GM19372 (cell line): ENCODE measurements around the gene NXNL2.

Experiments used
- ATAC-seq: cut with Tn5 transposase; IDR thresholded peaks from one replicate; pipeline ENCODE4 v1.9.1; 2021; ENCODE audit warnings: mild to moderate bottlenecking, low read depth, moderate library complexity; ENCODE audit not compliant: unreplicated experiment

The NXNL2 gene

DNA sequence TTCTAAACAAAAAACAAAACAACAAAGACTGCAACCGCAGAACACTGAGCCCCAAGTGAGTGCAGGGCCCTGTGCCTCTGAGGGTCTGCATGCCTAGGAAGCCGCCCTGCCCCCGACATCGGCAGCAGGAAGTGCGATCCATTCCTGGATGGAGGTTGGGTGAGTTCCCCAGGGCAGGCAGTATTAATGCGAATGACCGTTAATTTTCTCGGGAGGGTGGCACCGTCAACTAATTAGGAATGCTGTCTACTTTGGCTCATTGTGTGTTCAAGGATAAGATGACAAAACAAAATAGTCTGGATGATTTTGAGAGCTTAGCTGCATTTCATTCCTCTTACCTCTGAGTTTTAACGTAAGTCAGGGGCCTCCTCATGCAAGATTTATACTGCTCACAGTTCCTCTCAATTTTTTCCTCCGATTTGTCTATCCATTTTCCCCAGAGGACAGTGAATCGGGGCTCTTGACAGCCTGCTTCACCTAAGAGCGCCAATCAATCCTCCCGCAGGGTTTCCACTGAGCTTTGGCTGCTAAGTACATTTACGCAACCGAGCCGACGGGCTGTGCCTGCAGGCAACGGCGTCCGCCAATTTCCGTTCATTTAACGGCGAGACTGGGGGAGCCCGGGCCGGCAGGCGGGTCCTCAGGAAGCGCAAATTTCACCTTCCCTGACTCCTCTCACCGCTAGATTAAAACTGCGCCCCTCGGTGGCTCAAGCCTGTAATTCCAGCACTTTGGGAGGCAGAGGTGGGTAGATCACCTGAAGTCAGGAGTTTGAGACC is 2.9 kb upstream of the NXNL2 start:
- ATAC-seq, result no peak

DNA sequence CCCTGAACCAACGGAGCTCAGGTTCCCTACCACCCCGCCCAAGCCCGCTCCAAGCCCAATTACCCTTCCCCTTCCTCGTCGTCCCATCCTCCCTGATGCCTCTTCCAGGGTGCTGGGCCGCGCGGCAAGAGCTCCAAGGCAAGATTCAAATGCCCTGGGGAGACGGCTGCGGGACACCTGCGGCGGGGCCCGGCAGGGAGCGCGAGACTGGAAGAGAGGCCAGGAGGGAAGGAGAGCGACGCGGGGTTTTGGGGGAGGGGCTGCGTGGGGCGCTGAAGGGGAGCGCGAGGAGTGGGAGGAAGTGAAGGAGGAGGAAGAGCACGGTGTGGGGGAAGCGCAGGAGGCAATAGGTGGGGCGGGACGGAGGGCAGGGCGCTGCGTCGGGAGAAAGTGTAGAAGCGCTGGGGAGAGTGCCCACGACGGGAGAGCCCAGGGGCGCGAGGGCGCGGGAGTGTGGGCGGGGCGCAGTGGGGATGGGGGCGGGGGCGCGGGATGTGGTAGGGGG is 975 bp upstream of the NXNL2 start:
- ATAC-seq, result no peak

DNA sequence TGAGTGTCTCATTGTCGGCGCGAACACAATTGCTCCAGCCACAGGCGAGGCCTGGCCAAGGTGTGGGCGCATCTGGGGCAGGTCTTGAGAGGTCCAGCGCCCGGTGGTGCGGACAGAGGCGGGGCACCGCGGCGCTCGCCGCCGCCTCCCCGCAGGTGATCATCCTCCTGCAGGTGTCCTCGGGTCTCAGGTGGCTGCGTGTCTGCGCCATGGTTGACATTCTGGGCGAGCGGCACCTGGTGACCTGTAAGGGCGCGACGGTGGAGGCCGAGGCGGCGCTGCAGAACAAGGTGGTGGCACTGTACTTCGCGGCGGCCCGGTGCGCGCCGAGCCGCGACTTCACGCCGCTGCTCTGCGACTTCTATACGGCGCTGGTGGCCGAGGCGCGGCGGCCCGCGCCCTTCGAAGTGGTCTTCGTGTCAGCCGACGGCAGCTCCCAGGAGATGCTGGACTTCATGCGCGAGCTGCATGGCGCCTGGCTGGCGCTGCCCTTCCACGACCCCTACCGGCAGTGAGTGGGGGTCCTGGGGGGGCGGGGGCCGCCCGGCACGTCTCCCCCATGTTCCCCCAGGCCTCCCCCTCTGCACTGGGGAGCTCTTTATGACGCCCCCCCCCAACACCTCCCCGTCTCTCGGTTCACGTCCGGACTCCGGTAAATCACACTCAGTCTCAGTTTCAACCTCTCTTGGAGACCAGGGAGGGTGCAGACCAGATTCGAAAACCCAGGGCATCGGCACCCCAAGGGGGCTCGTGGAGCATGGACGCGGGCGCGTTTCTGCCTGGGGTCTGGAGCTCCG is 446 bp downstream of the NXNL2 start:
- no peak for ATAC-seq

DNA sequence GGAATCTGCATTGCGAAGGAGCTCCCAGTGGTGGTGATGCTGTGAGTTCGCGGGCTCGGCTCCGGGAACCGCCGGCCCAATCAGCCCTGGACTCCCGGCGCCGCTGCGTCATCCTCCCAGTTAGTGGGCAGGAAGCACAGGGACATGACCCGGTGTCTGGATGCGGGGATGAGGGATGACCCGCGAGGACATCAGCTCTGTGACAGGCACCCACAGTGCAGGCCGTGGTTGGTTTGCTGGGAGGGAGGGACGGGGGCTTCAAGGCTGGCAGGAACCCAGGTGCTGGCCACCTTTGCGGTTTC is 996 bp downstream of the NXNL2 start:
- no peak for ATAC-seq

DNA sequence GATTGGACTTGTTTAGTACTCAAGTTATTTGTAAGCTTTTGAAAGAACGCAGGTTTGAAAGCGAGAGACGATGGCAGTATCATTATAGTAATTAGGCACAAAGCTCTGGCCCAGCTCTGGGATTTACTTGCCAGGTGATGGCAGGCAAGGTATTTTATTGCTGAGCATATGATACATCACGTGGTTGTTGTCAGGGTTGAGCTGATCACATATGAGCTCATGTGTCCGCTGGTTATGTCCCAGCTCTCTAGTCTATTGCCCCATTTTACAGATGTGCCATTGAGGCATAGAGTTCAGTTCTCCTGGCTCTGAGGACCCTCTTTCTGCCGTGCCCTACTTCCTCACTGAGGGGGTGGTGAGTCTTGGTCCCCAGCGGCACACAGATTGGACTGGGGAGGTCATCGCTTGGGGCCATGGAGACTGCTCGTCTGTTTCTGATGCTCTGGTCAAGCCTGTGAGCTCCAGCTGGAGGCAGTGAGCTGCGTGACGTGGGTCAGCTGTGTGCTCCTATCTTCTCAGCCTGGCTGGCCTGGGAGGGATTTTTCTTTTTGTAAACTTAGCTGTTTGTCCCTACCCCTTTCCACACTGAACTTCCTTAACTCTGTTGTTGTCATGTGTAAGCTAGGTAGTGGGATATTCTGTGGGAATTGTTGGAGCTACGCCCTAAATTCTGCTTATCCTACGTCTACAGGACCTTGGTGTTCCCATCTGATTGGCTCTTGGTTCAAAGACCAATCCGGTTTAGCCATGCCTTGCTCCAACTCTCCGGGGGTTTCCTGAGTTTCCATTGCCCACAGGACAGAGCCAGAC is 2.2 kb downstream of the NXNL2 start:
- no peak for ATAC-seq

DNA sequence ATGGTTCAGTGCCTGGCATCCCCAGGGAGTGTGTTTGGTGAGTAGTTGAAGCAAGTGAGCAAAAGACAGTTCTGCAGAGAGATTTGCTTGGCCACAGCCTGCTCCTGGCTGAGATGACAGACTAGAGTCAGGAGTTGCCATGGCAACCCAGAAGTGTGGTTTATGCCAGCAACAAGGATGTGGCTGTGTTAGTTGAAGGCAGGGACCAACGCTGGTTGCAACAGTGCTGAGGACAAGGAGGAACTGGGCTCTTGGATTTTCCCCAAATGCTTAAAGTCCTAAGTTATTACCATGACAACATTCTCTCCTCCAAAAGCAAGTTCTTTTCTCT is 2.7 kb downstream of the NXNL2 start:
- no peak for ATAC-seq

DNA sequence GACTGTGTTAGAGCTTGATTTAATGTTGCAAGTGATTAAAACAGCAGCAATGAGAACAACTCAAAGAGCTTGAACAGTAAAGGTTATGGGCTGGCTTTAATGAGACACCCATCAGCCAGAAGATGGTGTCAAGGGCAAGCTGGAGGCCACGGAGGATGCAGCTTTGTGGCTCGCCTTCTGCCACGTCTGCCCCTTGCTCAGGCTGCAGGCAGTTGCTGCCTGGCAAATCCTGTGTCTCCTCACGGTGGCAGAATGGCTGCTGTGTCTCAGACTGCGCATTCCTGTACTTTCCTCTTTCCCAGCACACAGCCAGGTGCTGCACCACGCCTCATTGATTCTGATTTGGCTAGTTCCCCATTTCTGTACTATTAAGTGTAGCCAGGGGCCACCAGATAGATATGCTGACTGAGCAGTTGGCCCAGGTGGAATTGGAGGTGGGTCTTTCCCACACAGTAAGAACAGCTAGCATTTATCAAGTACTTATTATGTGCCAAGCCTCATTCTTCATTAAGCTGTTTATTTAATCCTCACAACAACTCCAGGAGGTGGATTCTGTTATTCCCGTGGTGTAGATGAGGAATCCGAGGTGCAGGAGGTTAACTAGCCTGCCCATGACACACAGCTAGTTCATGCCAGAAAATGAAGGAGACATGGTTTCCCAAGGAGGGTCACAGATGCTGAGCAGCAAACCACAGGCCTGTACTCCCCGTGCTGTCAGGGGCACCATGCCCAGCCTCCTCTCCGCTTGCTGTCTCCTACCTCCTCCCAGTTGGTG is 3.5 kb downstream of the NXNL2 start:
- ATAC-seq, result no peak

DNA sequence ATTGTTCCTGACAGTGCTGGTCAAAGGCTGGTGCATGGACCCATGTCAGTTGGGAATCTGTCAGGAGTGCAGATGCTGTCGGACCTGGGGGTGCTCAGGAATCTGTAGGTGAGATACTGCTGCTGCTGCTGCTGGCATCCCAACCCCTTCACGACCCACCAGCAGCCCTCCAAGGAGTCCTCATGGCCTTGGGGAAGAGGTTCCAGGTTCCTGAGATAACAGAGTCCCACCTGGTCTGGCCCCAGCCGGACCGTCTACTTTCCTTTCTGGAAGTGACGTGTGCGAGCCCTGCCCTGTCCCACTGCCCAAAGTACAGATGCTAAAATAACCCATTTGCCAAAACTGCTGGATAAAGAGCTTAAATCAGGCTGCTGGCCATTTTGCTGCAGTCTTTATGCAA is 4.3 kb downstream of the NXNL2 start:
- ATAC-seq, result no peak

DNA sequence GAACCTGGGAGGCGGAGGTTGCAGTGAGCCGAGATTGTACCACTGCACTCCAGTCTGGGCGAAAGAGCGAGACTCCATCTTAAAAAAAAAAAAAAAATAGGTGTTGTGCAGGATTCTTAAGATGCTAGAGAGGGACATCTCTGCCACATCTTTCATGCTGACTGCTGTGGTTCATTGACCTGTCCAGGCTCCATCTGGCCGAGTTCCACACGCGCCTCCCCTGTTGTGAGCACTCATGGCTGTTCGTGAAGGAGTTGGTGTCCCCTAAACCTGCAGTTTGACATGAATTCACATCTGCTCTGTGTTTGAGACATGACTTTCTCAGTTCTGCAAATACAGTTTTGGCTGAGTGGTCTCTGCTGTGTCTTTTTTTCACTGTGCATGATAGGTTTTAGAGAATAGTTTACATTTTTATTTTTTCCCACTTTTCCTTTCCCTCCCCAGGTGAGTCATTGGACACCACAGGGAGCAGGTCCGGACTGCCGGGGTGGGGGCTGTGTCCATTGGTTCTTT is 5.3 kb downstream of the NXNL2 start:
- ATAC-seq, result no peak

DNA sequence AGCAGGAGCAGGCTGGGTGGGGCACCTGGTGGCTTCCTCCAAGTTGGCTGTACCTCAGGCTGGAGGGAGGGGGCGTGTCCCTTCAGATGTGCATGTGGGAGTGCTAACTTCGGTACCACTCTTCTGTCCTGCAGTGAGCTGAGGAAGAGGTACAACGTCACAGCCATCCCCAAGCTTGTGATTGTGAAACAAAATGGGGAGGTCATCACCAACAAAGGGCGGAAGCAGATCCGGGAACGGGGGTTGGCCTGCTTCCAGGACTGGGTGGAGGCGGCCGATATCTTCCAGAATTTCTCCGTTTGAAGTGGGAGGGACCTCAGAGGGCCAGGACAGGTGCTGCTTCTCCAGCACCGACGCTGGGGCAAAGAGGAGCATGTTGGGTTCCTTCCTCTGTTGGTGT is 9.3 kb downstream of the NXNL2 start:
- no peak for ATAC-seq

DNA sequence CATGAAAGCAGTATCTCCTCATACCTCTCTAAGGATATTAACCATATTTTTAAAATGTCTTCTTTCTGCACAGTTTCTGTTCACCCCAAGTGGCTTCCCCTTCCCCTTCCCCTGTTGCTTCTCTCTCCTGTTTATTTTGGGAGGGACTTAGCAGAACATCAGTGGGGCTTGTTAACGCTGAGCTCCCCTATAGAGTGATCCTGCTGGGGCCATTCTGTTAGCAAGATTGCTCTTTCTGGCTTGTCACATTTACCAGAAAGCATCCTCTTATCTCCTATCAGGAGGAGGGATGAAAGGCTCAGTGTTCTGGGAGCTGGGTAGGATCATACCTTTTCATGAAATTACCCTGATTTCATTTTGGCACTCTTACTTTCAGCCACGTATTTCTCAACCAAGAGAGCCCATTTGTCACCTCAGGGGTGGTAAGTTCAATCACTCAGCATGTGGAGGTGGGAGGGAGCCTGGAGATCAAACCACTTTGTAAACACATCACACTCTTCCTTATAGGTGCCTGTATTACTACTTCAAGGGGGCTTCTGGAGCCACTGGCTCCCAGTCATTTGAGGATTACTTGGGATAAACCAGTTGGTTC is 16.7 kb downstream of the NXNL2 start:
- ATAC-seq, result no peak

DNA sequence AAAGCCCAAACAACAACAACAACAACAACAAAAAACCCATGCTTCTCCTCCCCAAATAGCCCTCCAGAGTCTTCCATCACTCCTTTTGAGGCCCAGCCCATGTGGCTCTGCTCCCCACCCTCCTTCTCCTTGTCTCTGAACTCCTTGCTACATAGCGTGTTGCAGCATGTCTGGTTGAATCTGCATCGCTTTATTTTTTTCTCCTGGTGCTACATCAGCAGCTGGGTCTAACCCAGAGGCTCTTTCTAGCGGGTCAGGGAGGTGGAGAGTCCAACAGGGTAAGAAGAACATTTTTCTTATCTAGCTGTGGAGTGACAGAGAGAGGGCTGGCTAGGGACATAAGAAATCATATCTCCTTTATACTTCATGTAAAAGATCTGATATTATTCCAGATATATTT is 18.4 kb downstream of the NXNL2 start:
- no peak for ATAC-seq

DNA sequence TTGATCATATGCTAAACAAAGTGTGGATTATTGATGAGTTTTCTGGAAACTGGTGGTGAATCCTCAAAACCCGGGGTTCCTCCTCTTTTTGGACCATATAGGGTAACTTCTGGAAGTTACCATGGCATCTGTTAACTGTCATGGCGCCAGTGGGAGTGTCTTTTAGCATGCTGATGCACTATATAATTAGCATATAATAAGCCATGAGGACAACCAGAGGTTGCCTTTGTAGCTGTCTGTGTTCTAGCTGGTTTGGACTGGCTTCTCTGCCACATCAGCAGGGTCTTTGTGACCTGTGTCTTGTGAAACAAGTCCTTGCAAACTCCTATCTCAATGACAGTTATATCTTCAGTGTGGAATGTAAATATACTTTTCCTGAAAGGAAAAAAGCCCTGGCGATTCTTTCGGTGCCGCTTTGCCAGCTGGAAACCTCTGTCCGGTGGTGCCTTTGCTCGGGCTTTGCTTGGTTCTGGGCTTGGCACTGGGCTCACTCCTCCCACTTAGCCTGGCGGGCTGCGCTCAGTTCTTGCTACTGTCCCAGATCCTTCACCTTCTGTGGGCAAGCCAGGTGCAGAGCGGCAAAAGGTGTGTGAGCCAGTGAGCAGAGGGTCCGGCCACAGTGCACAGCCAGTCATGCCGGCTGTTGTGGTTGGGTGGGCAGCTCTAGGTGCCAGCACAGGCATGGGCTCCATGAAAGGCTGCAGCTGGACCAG is 20.4 kb downstream of the NXNL2 start:
- no peak for ATAC-seq

DNA sequence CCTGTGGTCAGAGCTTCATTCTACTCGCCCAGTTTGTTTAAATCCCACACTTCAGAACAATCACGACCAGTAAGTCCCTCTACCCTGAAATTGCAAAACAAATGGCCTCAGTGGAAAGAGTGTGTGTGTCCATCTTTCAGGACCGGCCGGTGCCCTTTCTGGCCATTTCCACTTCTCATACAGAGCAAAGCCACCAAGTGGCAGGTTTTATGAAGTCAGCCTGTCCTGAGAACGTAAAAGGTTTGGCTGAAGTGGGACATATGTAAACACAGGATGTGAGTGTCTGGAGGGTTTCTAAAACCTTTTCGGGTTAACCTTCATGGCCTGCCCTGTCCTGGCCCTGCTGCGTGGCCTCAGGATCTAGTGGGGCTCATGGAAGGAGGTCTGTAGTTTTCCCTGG is 24.7 kb downstream of the NXNL2 start:
- ATAC-seq, result no peak

DNA sequence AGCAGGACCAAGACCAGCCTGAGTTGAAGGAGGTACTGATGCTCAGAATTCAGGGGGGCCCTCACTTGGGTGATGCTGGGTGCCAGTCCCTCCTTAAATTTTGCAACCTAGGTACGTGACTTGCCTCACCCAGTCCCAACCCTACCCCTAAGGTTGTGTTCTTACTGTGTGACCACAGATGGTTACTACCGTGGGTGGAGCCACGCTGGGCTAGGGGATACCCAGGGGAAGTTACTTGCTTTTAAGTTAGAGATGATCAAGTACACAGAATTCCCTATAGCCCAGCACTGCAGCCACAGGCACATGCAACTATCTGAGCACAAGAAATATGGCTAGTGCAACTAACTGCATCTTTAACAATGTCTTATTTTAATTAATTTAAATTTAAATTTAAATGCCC is 32.9 kb downstream of the NXNL2 start:
- no peak for ATAC-seq

DNA sequence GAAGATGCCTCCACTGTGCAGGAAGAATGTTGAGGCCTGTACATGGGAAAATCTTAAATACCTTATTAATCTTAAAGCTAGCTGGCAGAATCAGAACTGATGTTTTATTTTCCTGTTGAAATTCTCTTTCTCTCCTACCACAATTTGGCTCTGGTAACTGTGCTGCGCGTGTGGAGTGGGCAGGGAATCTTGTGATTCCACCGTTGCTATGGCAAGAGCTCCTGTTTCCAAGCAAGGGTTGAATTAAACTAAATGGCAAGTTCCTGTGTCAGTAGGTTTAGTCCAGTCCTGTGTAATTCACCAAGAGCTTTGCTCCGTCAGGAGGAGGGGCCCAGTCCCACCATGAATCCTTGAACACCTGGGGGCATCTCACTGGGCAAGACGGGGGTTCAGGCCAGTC is 36.4 kb downstream of the NXNL2 start:
- no peak for ATAC-seq

DNA sequence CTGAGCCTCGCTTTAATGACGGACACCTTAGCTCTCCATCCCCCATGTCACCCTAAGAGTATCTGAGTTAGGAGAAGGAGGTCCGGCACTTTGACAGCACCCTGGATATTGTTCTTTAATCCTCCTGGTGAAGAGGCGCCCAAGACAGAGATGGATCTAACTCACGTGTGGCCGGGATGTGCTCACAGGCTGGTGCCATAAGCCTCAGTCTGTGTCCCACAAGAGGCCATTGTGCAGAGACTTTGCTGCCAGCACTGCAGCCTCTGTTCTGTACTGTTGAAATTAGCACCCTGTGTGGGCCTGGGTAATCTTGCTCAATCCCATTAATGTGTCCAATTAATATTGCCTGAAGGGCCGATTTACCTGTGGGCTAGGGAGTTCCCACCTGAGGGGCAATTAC is 37.7 kb downstream of the NXNL2 start:
- no peak for ATAC-seq

DNA sequence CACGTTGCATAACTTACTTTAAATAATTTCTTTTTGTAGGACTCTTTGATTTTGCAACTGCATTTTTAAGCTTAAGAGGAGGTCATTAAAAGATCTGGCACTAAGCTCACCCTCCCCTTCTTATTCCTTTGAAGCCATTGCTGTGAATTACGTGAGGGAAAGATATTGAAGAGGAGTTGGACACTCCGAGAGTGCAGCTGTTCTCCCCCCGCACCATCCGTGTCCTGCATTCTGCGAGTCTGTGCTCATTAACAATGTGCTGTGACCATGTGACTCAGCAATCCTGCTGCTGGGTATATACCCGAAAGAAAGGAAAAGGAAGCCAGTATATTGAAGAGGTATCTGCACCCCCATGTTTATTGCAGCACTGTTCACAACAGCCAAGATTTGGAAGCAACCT is 40.0 kb downstream of the NXNL2 start:
- ATAC-seq, result no peak
